Muscle of leg (tissue), 11 donors: ENCODE data around the gene AUTS2. TPM values are rescaled to one million over a fixed set of nuclear protein-coding genes. Genes with fewer than 3 reads are reported as not detected.

ENCODE experiments used
- DNase-seq: peaks from one replicate; pipeline ENCODE4 v3.0.0; 2013
- H3K27ac ChIP-seq: one replicate; pipeline ENCODE4 v1.5.1; 2013; ENCODE audit warnings: mild to moderate bottlenecking, low read length, control low read depth
- H3K27me3 ChIP-seq: one replicate; pipeline ENCODE4 v1.6.1; 2013; ENCODE audit warnings: low read length; ENCODE audit not compliant: control insufficient read depth, insufficient read depth
- H3K36me3 ChIP-seq: one replicate; pipeline ENCODE4 v1.6.1; 2013; ENCODE audit warnings: low read length; ENCODE audit not compliant: control insufficient read depth, insufficient read depth
- H3K4me1 ChIP-seq: one replicate; pipeline ENCODE4 v1.6.1; 2013; ENCODE audit warnings: low read length; ENCODE audit not compliant: control insufficient read depth, insufficient read depth
- H3K4me3 ChIP-seq: one replicate; pipeline ENCODE4 v1.5.1; 2013; ENCODE audit warnings: low read length, control low read depth
- H3K9me3 ChIP-seq: replicated peaks from 2 replicates; pipeline ENCODE4 v1.6.1; 2013; ENCODE audit warnings: low read depth, low read length; ENCODE audit not compliant: control insufficient read depth
- WGBS: methylation state at CpG from one replicate; pipeline ENCODE4 v1.1.5; 2013; ENCODE audit warnings: missing lambda C conversion rate; ENCODE audit not compliant: insufficient coverage; 5-methylcytosine and 5-hydroxymethylcytosine counted together
- polyA plus RNA-seq, 8 donors: library from polyadenylated mRNA; unstranded; fragments of 120-200 nt; gene quantifications; one replicate each; pipeline versions ENCODE4 v1.2.1 to v1.2.3, GENCODE V29; 2013; ENCODE audit warnings: inconsistent platforms in 1 of 8, low replicate concordance in 1 of 8; ENCODE audit not compliant: insufficient read length in 8 of 8, insufficient read depth in 1 of 8
- total RNA-seq: library from RNA; stranded (reverse); fragments of 120-200 nt; gene quantifications from one replicate; pipeline ENCODE4 v1.2.4, GENCODE V29; 2013

AUTS2 gene
- total and polyA plus RNA-seq, 9 donors: 28.6 to 92.3 (median 58.8) TPM

GRCh38 chr7:69738396-69738951 lies 140.2 kb downstream of the AUTS2 start:
- Histone ChIP-seq H3K4me3 (no peak overlapping the region), H3K36me3 (no peaks in the 10 kb centered on the region), H3K4me1 (peaks cover 22% of the 10 kb centered on the region), H3K27me3 (no peaks in the 10 kb centered on the region), H3K9me3 (no peaks in the 10 kb centered on the region), H3K27ac (no peak overlapping the region)
- peak; percentile 46 for DNase-seq
- WGBS: 40% methylated on average over 1 of the region's 4 CpGs

DNA sequence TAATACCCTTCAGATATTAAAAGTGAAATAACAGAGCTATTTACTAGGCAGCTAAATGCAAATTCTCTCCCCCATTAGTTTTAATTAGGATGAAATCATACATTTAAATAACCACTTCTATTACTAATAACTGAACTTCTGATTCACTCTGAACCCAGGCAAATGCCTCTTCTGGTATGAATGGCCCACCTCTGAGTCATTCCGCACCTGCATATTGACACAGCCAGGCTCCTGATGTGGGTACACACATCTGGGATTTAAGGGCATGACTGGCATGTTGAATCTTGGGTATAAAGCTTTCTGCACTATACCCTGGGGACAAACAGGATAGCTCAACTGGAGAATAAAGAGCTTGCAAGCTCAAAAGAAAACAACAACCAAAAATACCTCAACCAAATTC lies 140.9 kb downstream of the AUTS2 start:
- no CpG with 5 or more reads among the region's 1 CpG for WGBS
- no peak overlapping the region for H3K27ac ChIP-seq
- H3K36me3 ChIP-seq: no peaks in the 10 kb centered on the region
- no peaks in the 10 kb centered on the region for H3K9me3 ChIP-seq
- H3K4me1 ChIP-seq: peaks cover 22% of the 10 kb centered on the region
- DNase-seq: no peak
- no peaks in the 10 kb centered on the region for H3K27me3 ChIP-seq
- H3K4me3 ChIP-seq: no peak overlapping the region

DNA sequence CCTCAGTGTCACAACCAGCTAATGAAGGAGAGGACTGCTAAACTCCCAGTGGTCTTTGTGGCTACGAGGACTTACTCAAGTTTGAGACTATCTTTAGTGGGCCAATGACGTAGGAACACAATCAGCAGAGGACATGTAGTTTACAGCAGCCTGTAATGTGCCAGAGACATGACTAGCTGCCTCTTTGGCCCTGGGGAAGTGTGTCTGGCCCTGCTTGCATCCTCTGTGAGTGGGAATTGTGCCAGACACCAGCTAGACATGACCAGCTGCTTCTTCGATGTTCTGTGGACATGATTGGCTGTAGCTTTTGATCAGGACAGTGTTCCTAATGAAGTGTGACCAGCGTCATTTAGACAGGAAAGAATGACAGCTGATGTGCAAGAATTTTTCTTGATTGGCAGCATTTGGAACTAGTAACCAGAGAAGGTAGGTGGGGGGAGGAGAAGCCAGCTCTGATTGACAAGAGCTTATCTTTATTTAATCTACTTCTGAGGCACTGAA lies 141.7 kb downstream of the AUTS2 start:
- peaks cover 22% of the 10 kb centered on the region for H3K4me1 ChIP-seq
- H3K27me3 ChIP-seq: no peaks in the 10 kb centered on the region
- H3K27ac ChIP-seq: no peak overlapping the region
- 49% methylated on average over 4 of the region's 4 CpGs for WGBS
- peak; percentile 79 for DNase-seq
- no peak overlapping the region for H3K4me3 ChIP-seq
- H3K36me3 ChIP-seq: no peaks in the 10 kb centered on the region
- H3K9me3 ChIP-seq: no peaks in the 10 kb centered on the region

- Histone ChIP-seq H3K9me3 (no peaks in the 10 kb centered on the region), H3K27ac (no peak overlapping the region), H3K4me1 (peaks cover 22% of the 10 kb centered on the region), H3K36me3 (no peaks in the 10 kb centered on the region), H3K27me3 (no peaks in the 10 kb centered on the region), H3K4me3 (no peak overlapping the region)
- no peak for DNase-seq
- WGBS: no CpG with 5 or more reads among the region's 1 CpG
These were observed 144.0 kb downstream of the AUTS2 start for GRCh38 chr7:69742237-69742636.

GRCh38 chr7:69743436-69743835 lies 145.2 kb downstream of the AUTS2 start:
- peaks cover 17% of the 10 kb centered on the region for H3K4me1 ChIP-seq
- H3K36me3 ChIP-seq: no peaks in the 10 kb centered on the region
- H3K27me3 ChIP-seq: no peaks in the 10 kb centered on the region
- no peaks in the 10 kb centered on the region for H3K9me3 ChIP-seq
- no CpG with 5 or more reads among the region's 2 CpGs for WGBS
- DNase-seq: no peak
- no peak overlapping the region for H3K27ac ChIP-seq
- no peak overlapping the region for H3K4me3 ChIP-seq

DNA sequence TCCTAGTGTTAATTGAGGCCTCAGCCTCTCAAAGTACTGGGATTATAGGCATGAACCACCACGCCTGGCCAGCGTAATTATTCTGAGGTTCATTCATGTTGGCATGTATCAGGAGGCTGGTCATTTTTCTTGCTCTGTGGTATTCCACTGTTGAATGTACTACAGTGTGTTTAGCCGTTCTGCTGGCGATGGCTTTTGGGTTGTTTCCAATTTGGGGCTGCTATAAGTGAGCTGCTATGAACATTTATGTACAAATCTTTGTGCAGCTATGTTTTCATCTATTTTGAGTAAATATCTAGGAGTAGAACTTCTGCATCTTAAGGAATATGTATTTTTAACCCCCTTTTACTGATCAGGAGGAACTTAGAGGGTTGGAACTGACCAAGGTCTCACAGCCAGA lies 145.8 kb downstream of the AUTS2 start:
- 30% methylated on average over 2 of the region's 4 CpGs for whole genome bisulfite sequencing

GRCh38 chr7:69746383-69746782 lies 148.1 kb downstream of the AUTS2 start:
- 90% methylated on average over 3 of the region's 3 CpGs for WGBS
- peaks cover 4% of the 10 kb centered on the region for H3K4me1 ChIP-seq
- no peak overlapping the region for H3K27ac ChIP-seq
- no peak for DNase-seq
- no peaks in the 10 kb centered on the region for H3K36me3 ChIP-seq
- no peaks in the 10 kb centered on the region for H3K9me3 ChIP-seq
- no peak overlapping the region for H3K4me3 ChIP-seq
- no peaks in the 10 kb centered on the region for H3K27me3 ChIP-seq

More for the DNA sequence above, 145.8 kb downstream of the AUTS2 start:
- Histone ChIP-seq H3K4me1 (peaks cover 11% of the 10 kb centered on the region), H3K4me3 (no peak overlapping the region), H3K27ac (no peak overlapping the region), H3K27me3 (no peaks in the 10 kb centered on the region), H3K9me3 (no peaks in the 10 kb centered on the region), H3K36me3 (no peaks in the 10 kb centered on the region)
- DNase-seq: no peak

DNA sequence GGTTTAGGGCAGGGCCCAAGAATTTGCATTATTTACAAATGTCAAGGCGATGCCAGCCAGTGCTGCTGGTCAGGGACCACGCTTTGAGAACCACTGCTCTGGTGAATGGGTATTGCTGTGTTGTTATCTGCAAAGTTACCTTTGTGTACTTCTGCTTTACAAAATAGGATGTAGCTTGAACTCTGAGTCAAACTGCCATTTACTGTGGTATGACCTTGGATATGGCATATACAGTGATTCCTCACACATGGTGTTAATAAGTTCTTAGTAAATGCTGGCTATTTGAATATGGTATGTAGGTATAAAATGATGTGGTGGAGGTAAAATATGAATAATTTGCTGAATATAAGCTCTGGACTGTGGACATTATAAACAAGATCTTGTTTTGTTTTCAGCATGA lies 148.9 kb downstream of the AUTS2 start:
- Histone ChIP-seq H3K4me3 (no peak overlapping the region), H3K9me3 (no peaks in the 10 kb centered on the region), H3K4me1 (peaks cover 7% of the 10 kb centered on the region), H3K27me3 (no peaks in the 10 kb centered on the region), H3K27ac (no peak overlapping the region), H3K36me3 (no peaks in the 10 kb centered on the region)
- 100% methylated on average over 1 of the region's 2 CpGs for WGBS
- no peak for DNase-seq

DNA sequence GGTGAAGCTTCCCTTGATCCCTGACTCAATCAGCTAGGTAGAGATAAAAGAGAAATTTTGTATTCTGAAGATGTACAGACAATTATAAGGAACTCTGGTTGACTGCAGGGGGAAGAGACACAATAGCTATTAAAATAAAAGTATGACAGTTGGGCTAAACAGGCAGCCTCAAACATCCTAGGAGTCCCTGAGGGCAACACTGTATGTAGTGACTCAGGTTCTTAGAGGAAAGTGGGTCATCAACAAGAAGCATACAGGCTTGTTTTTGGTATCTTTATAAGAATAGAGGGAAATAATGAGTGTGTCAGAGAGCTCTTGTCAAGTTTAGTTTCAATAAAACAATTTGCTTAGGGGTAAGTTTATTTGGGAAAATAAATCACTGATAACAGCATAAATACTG lies 150.3 kb downstream of the AUTS2 start:
- Histone ChIP-seq H3K27ac (no peak overlapping the region), H3K9me3 (no peaks in the 10 kb centered on the region), H3K27me3 (no peaks in the 10 kb centered on the region), H3K4me3 (no peak overlapping the region), H3K4me1 (peaks cover 8% of the 10 kb centered on the region), H3K36me3 (no peaks in the 10 kb centered on the region)
- no peak for DNase-seq

- no peak for DNase-seq
- Histone ChIP-seq H3K36me3 (no peaks in the 10 kb centered on the region), H3K27ac (no peak overlapping the region), H3K4me1 (peaks cover 8% of the 10 kb centered on the region), H3K9me3 (no peaks in the 10 kb centered on the region), H3K4me3 (no peak overlapping the region), H3K27me3 (no peaks in the 10 kb centered on the region)
- WGBS: 68% methylated on average over 3 of the region's 7 CpGs
These were observed 151.2 kb downstream of the AUTS2 start for GRCh38 chr7:69749372-69749979.
